OCI-LY7 (cell line): Measurements from ENCODE around the gene ADD3.

Experiments used
- CTCF ChIP-seq: fragments of 200-600 bp; sonication (generic); conservative IDR thresholded peaks from 2 replicates; pipeline ENCODE4 v1.5.1; 2014; ENCODE audit warnings: mild to moderate bottlenecking, antibody characterized with exemption, low read length, moderate library complexity, mixed read lengths
- EZH2phosphoT487 ChIP-seq: fragments of 200-600 bp; sonication (generic); IDR thresholded peaks from 2 replicates; pipeline ENCODE4 v1.6.1; 2018; ENCODE audit warnings: low read depth, borderline replicate concordance, mild to moderate bottlenecking, mixed run types, antibody characterized with exemption, low read length, moderate library complexity, mixed read lengths

GRCh38 chr10:109996766-109997171 is 11.0 kb upstream of the ADD3 start:
- TF ChIP-seq EZH2phosphoT487 (no peak), CTCF (no peak)
